Occipital lobe (tissue), 2 donors: ENCODE data around the gene CBLN1. TPM values are rescaled to one million over a fixed set of nuclear protein-coding genes. Genes with fewer than 3 reads are reported as not detected.

Experiments used
- DNase-seq: peaks from one replicate; lab custom pipeline; 2025; lab: John Stamatoyannopoulos, UW
- total RNA-seq: library from RNA; depleted of rRNA; stranded (reverse); fragments of >200 nt; gene quantifications from one replicate; pipeline ENCODE4 v1.2.3, GENCODE V29; 2014

CBLN1 gene
- total RNA-seq, result 1.7 TPM

DNA sequence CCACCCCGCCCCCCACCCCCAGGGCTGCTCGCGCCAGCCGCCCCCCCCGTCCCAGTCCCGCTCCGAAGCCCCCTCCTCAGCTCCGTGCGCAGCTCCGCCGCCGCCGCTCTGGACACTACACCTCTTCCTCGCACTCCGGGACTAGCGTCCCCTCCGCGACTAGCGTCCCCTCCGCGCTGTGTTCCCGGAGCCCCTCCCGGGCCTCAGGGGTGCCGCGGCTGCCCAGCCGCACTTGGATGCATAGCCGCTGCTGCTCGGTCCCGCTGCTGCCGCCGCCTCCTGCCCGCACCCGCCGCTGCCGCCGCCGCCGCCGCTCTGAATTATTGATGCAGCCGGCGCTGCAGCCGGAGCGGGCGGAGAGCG is at the start of gene CBLN1:
TSS of gene CBLN1 (minus strand) at position 359 of the 363 bp plus-strand sequence. CDS start 373 bp downstream, outside the sequence.
- DNase-seq, result no peak

DNA sequence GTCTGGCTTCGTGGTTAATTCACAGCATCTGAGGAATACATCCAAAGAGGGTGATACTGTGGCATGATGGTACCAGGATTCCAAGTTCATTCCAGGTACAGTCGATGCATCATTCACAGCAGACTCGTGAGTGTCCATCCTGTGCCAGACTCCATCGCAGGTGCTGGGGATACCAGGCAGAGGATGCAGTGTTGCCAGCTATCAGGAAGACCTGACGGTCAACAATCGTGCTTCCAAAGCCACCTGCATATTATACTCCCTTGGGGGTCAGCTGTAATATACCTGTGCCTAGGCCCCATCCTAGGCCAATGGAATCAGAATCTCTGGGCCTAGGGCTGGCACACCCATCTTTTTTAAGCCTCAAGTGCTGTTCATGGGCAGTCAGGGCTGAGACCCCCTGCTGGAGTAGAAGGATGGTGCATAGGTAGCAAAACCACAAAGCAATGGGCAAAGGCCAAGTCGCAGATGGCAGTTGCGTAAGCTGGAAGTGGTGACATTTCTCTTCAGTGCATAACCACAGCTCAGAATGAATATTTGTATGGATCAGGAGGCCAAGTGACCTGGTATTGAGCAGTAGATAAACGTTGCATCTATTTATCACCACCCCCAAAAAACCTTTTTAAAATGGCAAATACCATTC is 49.0 kb upstream of the CBLN1 start:
- no peak for DNase-seq

DNA sequence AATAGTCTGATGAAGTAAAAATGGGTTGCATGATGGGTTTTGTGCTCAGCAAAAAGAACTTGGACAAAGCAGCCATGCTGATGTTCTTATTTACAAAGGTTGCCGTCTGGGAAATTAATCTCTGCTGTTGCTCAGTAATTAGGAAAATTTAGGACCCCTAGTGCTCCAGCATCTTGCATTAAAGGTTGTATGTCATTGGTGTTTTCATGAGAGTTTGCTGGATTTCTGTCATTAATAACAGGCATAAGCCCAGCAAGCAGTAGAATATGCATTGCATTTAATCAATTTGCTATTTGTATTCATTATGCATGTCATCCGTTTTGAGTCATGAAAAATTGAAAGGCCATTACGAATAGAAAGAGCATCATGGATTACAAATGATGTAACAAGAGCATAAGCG is 46.7 kb upstream of the CBLN1 start:
- DNase-seq, result no peak

DNA sequence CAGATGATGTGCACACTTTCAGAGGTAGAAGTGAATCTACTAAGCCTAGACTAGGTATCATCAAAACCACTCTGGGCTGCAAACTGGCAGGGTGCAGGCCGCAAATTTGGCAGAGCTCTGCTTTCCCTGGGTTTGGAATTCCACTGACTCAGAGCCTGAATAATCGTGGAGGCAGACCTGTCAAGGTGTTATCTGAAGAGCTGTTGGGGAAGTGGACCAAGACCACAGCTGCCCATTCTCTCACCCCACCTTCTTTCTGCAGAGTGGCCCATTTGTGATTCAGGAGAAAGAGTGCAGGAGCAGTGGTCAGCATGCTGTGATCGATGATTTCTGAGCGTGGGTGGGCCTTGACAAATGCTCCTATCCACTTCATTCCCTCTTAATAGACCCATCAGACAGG is 45.8 kb upstream of the CBLN1 start:
- no peak for DNase-seq

DNA sequence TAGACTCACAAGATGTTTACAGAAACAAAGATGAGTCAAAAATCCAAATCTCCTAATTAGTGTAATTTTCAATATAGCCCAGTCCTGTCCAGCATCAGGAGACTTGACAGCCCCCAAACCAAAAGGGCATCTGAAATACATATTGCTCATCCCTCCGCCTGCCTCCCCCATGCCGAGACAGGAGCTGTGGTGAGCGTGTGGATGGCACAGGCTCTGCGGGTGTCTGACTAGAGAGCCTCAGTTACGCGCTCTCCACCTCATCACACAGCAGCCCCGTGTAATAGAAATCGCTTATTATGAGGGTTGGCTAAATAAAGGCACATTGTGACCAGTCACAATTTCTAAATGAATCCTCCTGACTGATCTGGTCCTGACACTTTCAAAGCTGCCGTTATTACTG is 43.1 kb upstream of the CBLN1 start:
- no peak for DNase-seq

DNA sequence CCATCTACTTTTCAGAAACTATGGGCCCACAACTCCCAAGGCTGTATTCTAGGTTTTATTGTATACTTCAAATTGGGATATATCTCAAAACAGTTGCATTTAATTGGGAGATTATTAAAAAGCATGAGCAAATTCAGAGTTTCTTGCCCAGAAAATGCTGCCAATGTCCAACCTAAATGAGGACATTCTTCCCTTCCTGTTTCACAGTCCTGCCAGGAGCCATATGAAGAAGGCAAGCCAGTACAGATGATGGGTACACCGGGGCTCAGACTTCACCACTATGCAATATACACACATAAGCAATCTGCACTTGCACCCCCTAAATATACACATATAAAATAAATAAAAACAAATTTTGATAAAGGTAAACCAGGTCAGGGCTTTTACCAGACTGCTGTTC is 34.0 kb upstream of the CBLN1 start:
- no peak for DNase-seq

DNA sequence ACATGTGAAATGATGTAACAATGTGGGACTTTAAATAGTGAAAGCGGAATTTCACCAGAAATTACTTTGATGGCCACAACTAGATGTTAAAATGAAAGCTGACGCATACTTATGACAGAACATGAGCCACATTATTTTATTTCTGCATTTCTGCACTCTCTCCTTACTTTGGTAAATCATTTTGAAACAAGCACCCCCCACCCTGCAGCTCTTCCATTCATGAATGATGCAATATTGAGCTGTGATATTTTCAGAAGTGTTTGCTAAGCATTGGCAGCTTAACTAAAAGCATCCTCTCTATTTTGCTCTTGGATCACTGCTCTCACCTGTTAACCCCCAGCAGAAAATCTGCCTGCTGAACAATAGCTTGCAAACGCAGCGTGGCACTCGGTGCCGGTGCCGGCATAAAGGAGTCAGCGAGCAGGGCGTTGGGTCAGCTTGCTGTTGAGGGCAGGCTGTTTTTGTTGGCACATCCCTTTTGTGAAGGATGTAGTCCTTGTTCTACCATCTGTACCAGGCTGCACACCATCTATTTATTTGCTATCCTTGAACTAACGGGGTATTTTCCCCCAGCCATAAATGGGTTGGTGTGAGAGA is 30.8 kb upstream of the CBLN1 start:
- DNase-seq, result no peak

DNA sequence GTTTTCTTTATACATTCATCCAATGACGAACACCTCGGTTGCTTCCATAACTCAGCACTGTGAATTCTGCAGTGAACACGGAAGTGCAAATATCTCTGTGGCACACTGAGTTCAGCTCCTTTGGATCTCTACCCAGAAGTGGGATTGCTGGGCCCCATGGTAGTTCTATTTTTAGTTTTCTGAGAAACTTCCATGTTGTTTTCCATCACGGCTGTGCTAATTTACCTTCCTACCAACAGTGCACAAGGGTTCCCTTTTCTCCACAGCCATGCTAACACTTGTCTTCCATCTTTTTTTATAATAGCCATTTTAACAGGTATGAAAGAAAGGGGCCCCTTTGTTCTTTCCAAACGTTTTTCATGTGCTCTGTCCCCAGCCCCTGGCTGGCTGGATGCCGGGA is 30.2 kb upstream of the CBLN1 start:
- DNase-seq, result no peak

DNA sequence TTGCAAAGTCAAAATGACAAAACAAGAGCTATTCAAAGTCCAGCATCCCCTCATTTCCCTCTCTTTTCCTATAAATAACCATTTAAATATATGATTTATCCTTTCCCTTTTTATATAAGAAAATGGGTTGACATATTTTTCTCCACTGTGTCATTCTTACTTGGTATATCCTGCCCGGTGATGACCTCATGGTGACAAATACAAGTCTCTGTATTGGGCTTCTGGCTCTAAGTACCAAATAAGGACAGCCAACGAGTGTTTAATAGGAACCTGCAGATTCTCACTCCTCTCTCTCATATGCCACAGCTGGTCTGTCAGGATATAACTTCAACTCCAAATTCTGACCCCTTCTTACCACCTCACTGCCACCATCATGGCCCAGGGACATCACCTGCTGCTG is 25.5 kb upstream of the CBLN1 start:
- no peak for DNase-seq

DNA sequence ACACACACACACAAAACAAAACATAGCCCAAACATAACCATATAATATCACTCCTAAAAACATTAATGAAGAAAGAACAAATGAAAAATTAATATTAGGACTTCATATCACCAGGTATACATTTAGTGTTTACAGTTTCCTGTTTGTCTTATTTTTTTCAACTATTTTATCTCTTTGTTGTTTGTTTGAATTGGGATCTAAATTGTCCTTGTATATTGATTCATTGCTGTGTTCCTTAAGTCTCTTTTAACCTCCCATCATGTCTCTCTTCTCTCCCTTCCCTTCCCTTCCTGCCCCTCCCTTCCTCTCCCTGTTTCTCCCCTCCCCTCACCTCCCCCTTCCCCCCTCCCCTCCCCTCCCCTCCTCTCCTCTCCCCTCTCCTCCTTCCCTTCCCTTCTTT is 23.8 kb upstream of the CBLN1 start:
- no peak for DNase-seq

DNA sequence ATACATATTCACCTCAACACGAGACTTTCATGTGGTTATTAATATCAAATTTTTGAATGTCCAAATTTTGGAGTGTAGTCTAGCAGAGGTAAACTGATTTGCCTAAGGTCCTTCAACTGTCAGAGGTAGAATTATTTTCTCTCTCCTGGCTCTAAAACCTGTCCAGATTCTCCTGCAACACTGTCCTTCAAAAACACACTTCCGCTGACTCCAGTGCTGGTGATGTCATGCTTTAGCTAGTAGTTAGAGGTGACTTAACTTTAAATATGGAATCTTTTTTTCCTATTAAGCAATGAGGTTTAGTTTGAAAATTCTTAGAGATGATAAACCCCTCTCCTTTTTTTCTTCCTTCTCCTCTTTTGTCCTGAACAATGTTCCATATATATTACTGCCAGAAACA is 10.8 kb upstream of the CBLN1 start:
- no peak for DNase-seq

DNA sequence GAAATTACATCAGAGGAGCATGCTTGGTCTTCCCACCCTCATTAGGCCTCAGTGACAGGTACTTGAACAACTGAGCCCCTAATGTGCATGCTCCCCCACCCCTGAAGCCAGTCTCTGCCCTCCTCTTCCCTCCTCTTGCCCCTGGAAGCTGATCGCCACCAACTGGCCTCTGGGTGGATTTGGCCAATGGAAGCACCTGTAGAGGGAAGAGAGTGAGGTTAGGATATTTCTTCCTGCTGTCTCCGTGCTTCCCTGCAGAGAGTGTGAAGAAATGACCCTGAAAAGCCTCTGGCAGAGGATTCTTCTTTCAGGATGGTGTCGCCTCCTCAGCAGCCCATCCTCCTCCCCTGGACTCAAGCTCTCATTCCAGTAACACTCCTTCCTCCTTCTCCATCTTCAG is 5.9 kb upstream of the CBLN1 start:
- DNase-seq, result no peak

DNA sequence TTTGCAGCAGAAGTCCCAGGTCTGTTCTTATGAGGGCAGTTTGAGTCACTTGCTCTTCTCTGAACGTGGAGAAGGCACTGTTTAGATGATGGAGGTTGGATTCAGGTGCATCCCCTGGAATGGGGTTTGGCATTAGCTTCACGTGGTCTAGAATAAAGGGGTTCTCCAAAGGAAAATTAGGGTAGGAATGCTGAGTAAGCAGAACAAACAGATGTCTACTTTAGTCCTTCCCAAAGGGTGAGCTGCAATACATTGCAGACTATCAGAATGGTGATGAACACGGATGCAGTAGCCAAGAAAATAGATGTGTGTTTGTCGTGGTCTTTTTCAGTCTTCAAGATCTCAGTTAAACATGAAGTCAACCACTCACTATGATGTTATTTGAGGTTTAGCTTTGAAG is 3.3 kb upstream of the CBLN1 start:
- DNase-seq, result no peak

DNA sequence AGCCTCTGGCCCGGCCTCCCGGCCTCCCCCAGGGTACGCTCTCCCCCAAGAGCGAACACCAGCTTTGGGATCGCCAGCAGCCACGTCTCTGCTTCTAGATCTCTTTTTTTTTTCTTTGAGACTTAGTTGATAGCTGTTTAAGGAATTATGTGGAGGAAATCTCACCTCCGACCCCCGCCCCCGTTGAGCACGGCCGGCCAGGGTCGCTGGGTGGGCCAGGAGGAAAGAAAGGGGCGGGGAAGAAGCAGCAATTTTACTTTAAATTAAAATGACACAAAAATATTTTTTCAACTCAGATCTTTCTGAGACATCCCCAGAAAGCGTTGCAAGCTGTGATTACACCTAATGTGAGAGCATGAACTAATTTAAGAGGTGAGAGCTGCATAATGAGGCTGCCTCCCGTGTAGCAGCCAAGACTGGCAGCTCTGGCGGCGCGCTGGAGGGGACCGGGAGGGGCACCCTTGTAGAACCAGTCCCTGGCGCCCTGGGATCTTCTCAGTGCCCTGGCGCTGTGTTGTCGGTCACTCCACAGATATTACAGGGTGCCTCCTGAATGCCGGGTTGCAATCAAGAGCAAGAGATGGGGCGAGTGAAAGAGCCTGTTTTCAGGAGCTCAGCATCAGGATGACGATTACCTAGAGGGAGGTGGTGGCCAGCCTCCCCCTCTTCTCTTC is 1.9 kb upstream of the CBLN1 start:
- DNase-seq, result no peak

DNA sequence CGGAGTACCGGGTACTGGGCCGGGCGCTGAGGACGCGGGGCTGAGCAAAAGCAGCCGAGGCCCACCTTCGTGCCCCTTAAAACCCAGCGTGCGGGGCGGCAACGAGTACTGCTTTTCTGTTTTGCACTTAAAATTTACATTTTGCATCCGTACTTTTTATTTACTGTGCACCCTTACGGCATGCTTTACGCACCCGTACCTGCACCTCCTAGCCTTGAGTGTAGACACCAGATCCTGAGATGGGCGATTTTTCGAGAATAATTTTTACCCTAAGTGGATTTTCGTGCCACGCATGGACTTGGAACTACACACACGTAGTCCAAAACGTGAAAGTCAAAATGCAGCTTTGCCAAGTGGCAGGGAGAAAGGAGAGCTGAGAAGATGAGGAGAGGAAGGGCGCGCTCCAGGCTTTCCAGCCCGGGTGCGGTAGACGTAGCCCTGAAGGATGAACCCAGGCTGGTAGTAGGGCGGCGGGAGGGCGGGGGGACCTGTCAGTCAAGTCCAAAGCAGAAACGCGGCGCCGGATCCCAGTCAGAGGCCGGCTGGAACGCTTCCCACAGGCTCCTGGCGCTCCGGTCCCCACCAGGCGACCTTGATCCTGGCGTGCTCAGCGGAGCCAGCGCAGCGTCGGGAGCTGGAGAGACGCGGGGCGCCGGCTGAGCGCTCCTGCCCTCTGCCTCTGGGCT is 1.2 kb upstream of the CBLN1 start:
- no peak for DNase-seq

DNA sequence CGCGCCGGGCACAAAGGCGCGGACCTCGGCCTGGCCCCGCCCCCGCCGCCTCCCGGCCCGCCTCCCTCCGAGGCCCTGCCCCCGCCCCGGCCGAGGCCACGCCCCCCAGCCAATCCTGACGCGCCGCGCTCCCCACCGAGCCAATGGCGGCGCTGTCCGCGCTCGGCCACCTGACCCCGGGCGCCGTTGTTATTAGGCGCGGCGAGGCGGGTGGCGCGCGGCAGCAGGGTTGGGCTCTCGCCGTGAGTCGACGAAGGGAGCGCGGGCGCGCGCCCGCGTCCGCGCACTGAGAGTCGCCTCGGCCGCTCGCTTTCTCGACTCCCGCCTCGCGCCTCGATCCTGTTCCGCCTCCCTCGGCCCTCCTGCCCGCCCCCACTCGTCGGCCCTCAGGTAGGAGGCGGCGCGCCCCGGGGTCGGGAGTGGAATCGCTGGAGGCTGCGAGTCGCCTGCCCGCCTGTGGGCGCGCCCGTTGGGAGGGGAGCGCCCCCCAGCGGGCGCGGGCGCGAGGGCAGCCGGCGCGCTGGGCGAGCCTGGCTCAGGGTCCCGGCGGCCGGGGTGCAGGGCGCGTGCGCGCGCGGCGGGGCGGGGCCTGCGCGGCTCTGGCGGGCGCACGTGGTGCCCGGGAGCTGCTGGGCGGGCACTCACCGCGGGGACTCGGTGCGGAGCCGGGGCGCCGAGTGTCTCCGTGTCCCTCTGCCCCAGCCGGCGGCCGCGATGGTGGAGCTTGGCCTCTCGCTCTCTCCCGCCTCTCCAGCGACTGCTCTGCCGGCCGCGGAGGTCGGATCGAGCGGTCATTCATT is 405 bp upstream of the CBLN1 start:
- DNase-seq, result peak; percentile 86

DNA sequence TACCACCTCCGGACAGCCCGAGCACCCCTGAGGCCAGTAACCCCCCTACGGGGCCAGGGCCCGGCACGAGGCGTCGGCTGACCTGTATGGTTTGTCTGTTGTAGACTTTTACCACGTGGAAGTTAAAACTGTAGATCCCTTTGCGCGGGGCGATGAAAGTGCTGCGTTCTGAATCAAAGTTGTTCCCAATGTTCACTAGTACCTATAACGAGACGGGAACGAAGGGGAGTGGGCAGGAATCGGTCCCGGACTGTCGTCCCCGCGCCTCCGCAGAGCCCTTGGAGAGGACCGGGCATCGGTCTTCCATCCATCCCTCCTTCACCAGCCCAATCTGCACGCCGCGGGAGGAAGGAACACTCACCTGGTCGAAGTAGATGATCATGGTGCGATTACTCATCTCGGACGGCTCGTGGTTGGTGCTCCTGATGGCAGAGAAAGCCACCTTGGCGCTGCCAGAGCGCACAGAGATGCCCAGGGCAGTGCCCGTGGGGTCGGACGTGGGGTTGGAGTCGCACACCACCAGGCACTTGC is 732 bp downstream of the CBLN1 start:
- no peak for DNase-seq

DNA sequence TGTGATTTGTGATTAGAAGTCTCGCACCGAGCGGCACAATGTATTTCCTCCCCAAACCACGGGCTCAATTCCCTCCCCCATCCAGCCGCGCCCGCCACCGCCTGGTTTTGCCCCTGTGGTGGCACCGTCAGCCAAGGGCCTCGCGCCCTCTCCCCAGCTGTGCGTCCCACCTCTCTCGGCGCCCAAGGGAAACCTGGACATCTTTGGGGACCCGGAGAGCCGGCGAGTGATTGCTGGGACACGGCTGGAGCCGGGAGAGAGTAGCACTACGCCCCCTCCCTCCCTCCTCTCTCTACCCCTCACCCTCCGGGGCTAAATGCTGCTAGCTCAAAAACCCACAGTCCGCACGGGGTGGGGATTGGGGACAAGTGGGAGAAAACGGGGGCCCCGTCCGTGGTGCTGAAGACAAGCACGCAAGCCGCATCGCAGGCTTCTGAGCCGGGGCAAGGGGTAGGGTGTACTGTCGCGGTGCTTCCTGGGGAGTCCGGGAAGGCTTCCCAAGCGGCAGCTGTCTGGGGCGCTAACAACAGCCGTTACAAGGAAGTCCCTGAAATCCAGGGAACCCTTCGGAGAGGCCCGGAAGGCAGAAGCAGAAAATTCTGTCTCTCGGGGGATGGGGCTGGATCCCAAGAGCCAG is 1.4 kb downstream of the CBLN1 start:
- DNase-seq, result no peak

DNA sequence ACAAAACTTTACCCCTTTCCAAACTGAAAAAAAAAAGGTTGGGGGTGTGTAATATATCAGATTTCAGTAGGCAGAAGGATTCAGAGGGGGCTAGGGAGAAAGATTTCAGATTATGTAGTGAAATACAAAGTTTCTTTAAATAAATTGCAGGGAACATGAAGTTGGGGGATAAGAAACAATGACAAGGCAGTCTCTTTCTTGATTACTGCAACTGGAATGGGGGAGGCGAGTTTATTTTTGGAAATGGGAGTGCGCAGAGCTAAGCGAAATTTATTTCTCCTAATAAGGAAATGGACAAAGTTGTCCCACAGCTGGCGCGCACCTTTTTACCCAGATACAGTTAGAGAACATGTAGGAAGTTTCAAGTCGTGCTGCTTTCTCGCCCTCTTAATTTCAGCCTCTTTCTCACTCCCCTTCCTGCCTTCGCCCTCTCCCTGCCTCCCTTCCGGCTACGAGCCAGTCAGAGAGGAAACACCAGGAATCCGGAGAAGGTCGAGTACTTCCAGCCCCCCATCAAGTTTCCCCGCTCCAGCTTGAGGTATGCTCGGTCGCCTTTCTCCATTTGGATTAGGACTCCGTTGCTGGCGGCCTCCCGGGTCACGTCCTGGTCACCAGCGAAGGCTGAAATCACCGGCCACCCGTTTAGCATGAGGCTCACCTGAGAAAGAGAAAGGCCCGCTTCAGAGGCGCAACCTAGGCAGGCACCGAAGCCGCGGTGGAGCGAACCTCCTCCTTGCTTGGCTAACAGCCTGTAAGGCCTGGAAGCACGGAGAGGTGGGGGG is 2.5 kb downstream of the CBLN1 start:
- no peak for DNase-seq

DNA sequence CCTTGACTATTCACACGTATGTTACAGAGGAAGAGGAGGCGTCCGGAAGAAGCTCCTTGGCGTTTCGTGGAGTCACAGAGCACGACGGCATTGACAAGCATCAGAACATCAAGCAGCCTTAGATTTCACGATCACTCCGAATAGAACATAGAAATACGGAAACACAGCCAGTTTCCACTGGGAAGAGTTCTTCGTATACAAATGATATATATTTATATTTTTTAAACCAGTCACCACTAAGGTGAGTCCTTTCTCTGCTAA is 3.1 kb downstream of the CBLN1 start:
- no peak for DNase-seq
